GM12891 (cell line): ENCODE results near the gene PTPRN2.

Experiments used
- POLR2A ChIP-seq: IDR thresholded peaks from 2 replicates; pipeline ENCODE4 v1.6.1; 2011; ENCODE audit warnings: low read depth, low read length, control low read depth
- POLR2AphosphoS5 ChIP-seq: IDR thresholded peaks from 2 replicates; pipeline ENCODE4 v1.6.1; 2011; ENCODE audit warnings: low read depth, low read length, control low read depth
- SPI1 ChIP-seq: IDR thresholded peaks from 2 replicates; pipeline ENCODE4 v1.6.1; 2011; ENCODE audit warnings: low read depth, low read length, control low read depth

DNA sequence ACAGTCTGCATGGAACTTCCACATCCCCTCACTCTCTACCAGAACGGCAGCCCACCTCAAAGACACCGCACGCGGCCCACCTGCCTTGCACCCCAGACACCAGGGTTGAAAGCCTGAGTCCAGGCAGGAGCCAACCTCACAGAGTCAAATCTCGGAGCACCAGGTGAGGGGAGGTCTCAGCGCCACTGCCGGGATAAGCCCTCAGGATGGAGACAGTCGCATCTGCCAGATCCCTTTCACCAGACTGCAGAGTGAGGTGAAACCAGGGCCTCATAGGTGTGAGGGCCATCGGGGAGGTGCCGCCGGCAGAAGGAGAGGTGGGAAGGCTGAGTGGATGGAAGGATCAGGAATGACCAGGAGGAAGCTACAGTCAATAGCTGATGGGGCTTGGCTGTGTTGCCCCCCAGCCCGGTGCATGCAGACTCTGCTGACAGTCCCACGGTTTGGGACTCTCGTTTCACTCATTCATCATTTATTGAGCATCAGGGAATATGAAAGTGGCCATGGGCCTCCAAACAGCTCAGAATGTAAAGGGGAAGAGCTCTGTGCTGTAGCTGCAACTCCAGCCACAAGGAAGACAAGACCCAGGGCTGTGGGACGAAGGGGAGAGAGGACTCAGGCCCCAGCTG lies 315.0 kb downstream of the PTPRN2 start:
- no peak for TF ChIP-seq SPI1
- TF ChIP-seq POLR2A = no peak
- TF ChIP-seq POLR2AphosphoS5 = no peak
